ENCODE measurements around the gene SKI. TPM values are rescaled to one million over a fixed set of nuclear protein-coding genes. Genes with fewer than 3 reads are reported as not detected.

SKI gene
- total RNA-seq, 1 experiment from 2014 or later, result 89.5 TPM

- no peaks in the 10 kb centered on the region for H3K9me3 ChIP-seq (ENCODE audit: control insufficient read depth, low read depth, low read length)
- no CpG with 5 or more reads among the region's 25 CpGs for WGBS (ENCODE audit: extremely low coverage, insufficient read length, low lambda C conversion rate)
- no peaks in the 10 kb centered on the region for H3K9me3 Mint-ChIP-seq
Measured at GRCh38 chr1:2271211-2271721, 43.1 kb downstream of the SKI start.

More at GRCh38 chr1:2271211-2271721, 43.1 kb downstream of the SKI start:
- Histone ChIP-seq H3K79me1 (ENCODE audit: insufficient read depth, low read depth, low read length, poor library complexity, severe bottlenecking) (no peaks in the 10 kb centered on the region), H4K91ac (ENCODE audit: insufficient read length, low read depth, low read length) (no peak overlapping the region), H2BK120ac (ENCODE audit: low read depth, low read length, poor library complexity, severe bottlenecking) (no peak overlapping the region), H3T11ph (ENCODE audit: low read length) (no peak overlapping the region), H3K4me1 (ENCODE audit: insufficient read depth, low read length) (no peaks in the 10 kb centered on the region; the same call in 1 of the 2 replicates), H3K4ac (ENCODE audit: low read depth, low read length) (no peak overlapping the region), H2BK5ac (ENCODE audit: insufficient read length, low read length) (no peak overlapping the region), H4K5ac (ENCODE audit: insufficient read length, low read depth, low read length) (no peak overlapping the region), H3K18ac (ENCODE audit: insufficient read length, low read depth, low read length) (no peak overlapping the region), H2BK20ac (ENCODE audit: low read depth, low read length, poor library complexity, severe bottlenecking) (no peak overlapping the region), H2AK5ac (ENCODE audit: insufficient read length, low read length) (no peak overlapping the region), H2BK15ac (ENCODE audit: low read depth, low read length) (no peak overlapping the region), H4K20me1 (ENCODE audit: control insufficient read depth, insufficient read depth, insufficient read length) (peaks cover 7% of the 10 kb centered on the region), H4K8ac (replicated peaks; ENCODE audit: insufficient read length, low read depth, low read length) (no peak overlapping the region), H3K23ac (ENCODE audit: insufficient read length, low read depth, low read length) (no peak overlapping the region), H3K27ac (ENCODE audit: insufficient read length, low read depth, low read length) (no peak overlapping the region), H3K79me2 (ENCODE audit: insufficient read depth, low read length) (peaks cover 77% of the 10 kb centered on the region), H2BK12ac (ENCODE audit: insufficient read length, low read depth, low read length) (no peak overlapping the region), H3K14ac (ENCODE audit: insufficient read depth, low read length) (no peak overlapping the region; the same call in 1 of the 2 replicates), H3K9ac (ENCODE audit: extremely low read depth, insufficient read length, low read length) (no peak overlapping the region), H3K23me2 (ENCODE audit: insufficient read length, low read depth, low read length, poor library complexity, severe bottlenecking) (no peaks in the 10 kb centered on the region), H3K27me3 (ENCODE audit: insufficient read depth, low read length) (no peaks in the 10 kb centered on the region), H3K56ac (ENCODE audit: insufficient read length, low read depth, low read length) (no peak overlapping the region), H2AFZ (ENCODE audit: low read length) (no peak overlapping the region), H3K4me2 (ENCODE audit: insufficient read depth, insufficient read length, low read length) (no peak overlapping the region)
- no peak for TF ChIP-seq CTCF (conservative IDR thresholded peaks at IDR 0.05)
- no peaks in the 10 kb centered on the region for H3K27me3 Mint-ChIP-seq (ENCODE audit: low read depth)
- 0 out of 7 replicates have a peak, but pooled peaks cover 0 to 4% (median 0%) of the 10 kb centered on the region in 3 experiments for H3K36me3 Mint-ChIP-seq (ENCODE audit: insufficient read depth in 1 of 3, low read depth in 3 of 3)
- H3K4me3 Mint-ChIP-seq, result no peak overlapping the region
- H3K27ac Mint-ChIP-seq, result peak overlapping the region in 1 of 3 experiments; percentile 93; a peak in 1 of 7 replicates
- DNase-seq, result no peak
- H3K4me1 Mint-ChIP-seq, result peaks cover 38 to 47% of the 10 kb centered on the region in 2 experiments
